ENCODE results near the gene SYNDIG1. TPM values are rescaled to one million over a fixed set of nuclear protein-coding genes. Genes with fewer than 3 reads are reported as not detected.

SYNDIG1 gene
- total and polyA plus RNA-seq, 2 of the 4 experiments (the other 2 are of a cell fraction), result not detected

DNA sequence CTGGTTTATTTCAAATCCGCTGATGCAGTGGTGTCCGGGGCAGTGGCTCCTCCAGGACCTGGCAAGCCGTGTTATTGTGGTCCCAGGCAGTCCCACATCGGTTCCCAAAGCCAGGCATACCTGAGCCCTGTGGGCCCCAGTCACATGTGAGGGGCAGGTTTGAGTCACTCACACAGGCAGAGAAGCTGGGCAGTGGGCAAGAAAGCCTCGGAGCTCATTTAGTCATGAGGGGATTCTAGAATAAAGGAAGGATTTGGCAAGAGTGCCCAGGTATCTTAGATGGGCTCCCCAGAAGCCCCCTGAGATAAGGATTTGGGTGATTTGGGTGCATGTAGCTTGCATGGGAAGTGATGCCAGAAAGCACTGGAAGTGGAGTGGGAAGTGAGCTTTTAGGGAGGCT, 37.3 kb downstream of the SYNDIG1 start:
- ChIA-PET CTCF (no interaction called here), POLR2A (ENCODE audit: unreplicated experiment) (no interaction called here)
- no peak for ATAC-seq (ENCODE audit: low read depth)
- TF ChIP-seq RFX5 (IDR thresholded peaks at IDR 0.05; ENCODE audit: low read depth, low read length), result no peak
- TF ChIP-seq, protein P1, sequence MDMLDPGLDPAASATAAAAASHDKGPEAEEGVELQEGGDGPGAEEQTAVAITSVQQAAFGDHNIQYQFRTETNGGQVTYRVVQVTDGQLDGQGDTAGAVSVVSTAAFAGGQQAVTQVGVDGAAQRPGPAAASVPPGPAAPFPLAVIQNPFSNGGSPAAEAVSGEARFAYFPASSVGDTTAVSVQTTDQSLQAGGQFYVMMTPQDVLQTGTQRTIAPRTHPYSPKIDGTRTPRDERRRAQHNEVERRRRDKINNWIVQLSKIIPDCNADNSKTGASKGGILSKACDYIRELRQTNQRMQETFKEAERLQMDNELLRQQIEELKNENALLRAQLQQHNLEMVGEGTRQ (IDR thresholded peaks at IDR 0.05; ENCODE audit: low read depth, low read length), result no peak
- no peak for TF ChIP-seq RAD21 (IDR thresholded peaks at IDR 0.05; ENCODE audit: low read length)
- TF ChIP-seq CHD1 (IDR thresholded peaks at IDR 0.05; ENCODE audit: low read depth, low read length), result no peak
- no peak for TF ChIP-seq CEBPB (IDR thresholded peaks at IDR 0.05; ENCODE audit: low read depth, low read length)
- TF ChIP-seq BHLHE40 (IDR thresholded peaks at IDR 0.05; ENCODE audit: low read depth, low read length), result no peak
- TF ChIP-seq NFE2L2 (IDR thresholded peaks at IDR 0.05; ENCODE audit: low read depth, low read length), result no peak
- no peak for TF ChIP-seq SMC3 (IDR thresholded peaks at IDR 0.05; ENCODE audit: low read depth, low read length)
- no peak for TF ChIP-seq MAZ (IDR thresholded peaks at IDR 0.05; ENCODE audit: borderline replicate concordance, low read depth, low read length)
- H3K14ac ChIP-seq (replicated peaks; ENCODE audit: low read depth, low read length), result no peak overlapping the region
- no peak overlapping the region for H2BK20ac ChIP-seq (ENCODE audit: low read depth, low read length)
- no peak overlapping the region for H3K4ac ChIP-seq (ENCODE audit: low read depth, low read length)
- no peak overlapping the region for H3K56ac ChIP-seq (ENCODE audit: extremely low read depth, insufficient read depth, low read length)
- no peak overlapping the region for H2AK5ac ChIP-seq (ENCODE audit: low read depth, low read length)
- no peak overlapping the region for H2AFZ ChIP-seq (replicated peaks; ENCODE audit: low read length, poor library complexity)
- H4K8ac ChIP-seq (ENCODE audit: low read depth in 2 of 2, low read length in 2 of 2), result no peak overlapping the region
- no TSS peak for BruUV-seq (replicated peaks)
- no peaks in the 10 kb centered on the region for H3K9me3 ChIP-seq (ENCODE audit: control insufficient read depth, insufficient read depth, low read length)
- 64% methylated on average over 4 of the region's 5 CpGs; no CpG with 5 or more reads in 1 of the 2 experiments for WGBS, 2 experiments (ENCODE audit: extremely low coverage in 2 of 2, insufficient read length in 1 of 2)
- no peak overlapping the region for H3K4me2 ChIP-seq (ENCODE audit: low read depth, low read length)
- no peak overlapping the region for H3K18ac ChIP-seq (ENCODE audit: low read depth, low read length)
- no peak overlapping the region for H4K91ac ChIP-seq (ENCODE audit: insufficient read depth, low read depth, low read length)
- H4K5ac ChIP-seq (ENCODE audit: low read depth, low read length), result no peak overlapping the region
- in situ Hi-C loops (cut with MboI; ENCODE audit: low sequenced_read_pairs) (no loop called here), dilution Hi-C loops (cut with HindIII; ENCODE audit: low sequenced_read_pairs, unreplicated experiment) (no loop called here), intact Hi-C loops (cut with micrococcal nuclease) (no loop called here)
- H3K79me1 ChIP-seq (ENCODE audit: low read depth in 1 of 2, low read length in 2 of 2), result no peaks in the 10 kb centered on the region
- H4K20me1 ChIP-seq (ENCODE audit: insufficient read depth, low read length), result no peaks in the 10 kb centered on the region
- H3K9ac ChIP-seq (ENCODE audit: low read depth, low read length), result no peak overlapping the region
- H3K9me1 ChIP-seq (ENCODE audit: insufficient read depth, low read length), result no peaks in the 10 kb centered on the region
- no peak overlapping the region for H3K23ac ChIP-seq (ENCODE audit: low read depth, low read length)
- no peak overlapping the region for H2BK120ac ChIP-seq (ENCODE audit: low read depth, low read length)
- no peak overlapping the region for H3K4me3 ChIP-seq (ENCODE audit: insufficient read depth, low read depth, low read length)
- no peak for DNase-seq
- no peaks in the 10 kb centered on the region for H3K27me3 ChIP-seq (ENCODE audit: control insufficient read depth, insufficient read depth, low read length)
- no peak overlapping the region for H2BK5ac ChIP-seq (ENCODE audit: low read depth, low read length, poor library complexity, severe bottlenecking)
- no peak overlapping the region for H2AK9ac ChIP-seq (replicated peaks; ENCODE audit: low read depth, low read length, poor library complexity)
- no peaks in the 10 kb centered on the region for H3K4me1 ChIP-seq (ENCODE audit: control insufficient read depth, insufficient read depth, low read length)
- H2BK15ac ChIP-seq (ENCODE audit: low read depth, low read length), result no peak overlapping the region
- H3K27ac ChIP-seq (ENCODE audit: insufficient read depth, low read length), result no peak overlapping the region
- H3K36me3 ChIP-seq (ENCODE audit: control insufficient read depth, insufficient read depth, low read length), result no peaks in the 10 kb centered on the region

Data from IMR-90 (cell line).